Adrenal gland (tissue), 12 donors: ENCODE results near the gene BNIP3. TPM values are rescaled to one million over a fixed set of nuclear protein-coding genes. Genes with fewer than 3 reads are reported as not detected.

Experiments
- DNase-seq, 7 donors: peaks; one replicate each; pipeline ENCODE4 v3.0.0-alpha.2; 2019 to 2020
- H3K27ac ChIP-seq, 5 donors: fragments of 200-600 bp; sonication (generic) in 4 of 5; 1 replicate in 3 of 5; 2 replicates in 2 of 5; pipeline versions ENCODE4 v1.5.1 to v1.8.0; 2016 to 2020; ENCODE audit warnings: mild to moderate bottlenecking in 1 of 5
- H3K27me3 ChIP-seq: fragments of 200-600 bp; 2 replicates; pipeline ENCODE4 v1.8.0; 2021
- H3K36me3 ChIP-seq, 2 donors: fragments of 200-600 bp; replicated peaks in 1 of 2; 1 replicate in 1 of 2; 2 replicates in 1 of 2; pipeline versions ENCODE4 v1.5.1 to v1.8.0; 2018 to 2022
- H3K4me1 ChIP-seq, 2 donors: fragments of 200-600 bp; replicated peaks in 1 of 2; 1 replicate in 1 of 2; 2 replicates in 1 of 2; pipeline versions ENCODE4 v1.5.1 to v1.8.0; 2018 to 2021
- H3K4me3 ChIP-seq, 4 donors: fragments of 200-600 bp; sonication (generic) in 3 of 4; one replicate each; pipeline ENCODE4 v1.5.1; 2016 to 2018
- H3K9me3 ChIP-seq, 3 donors: fragments of 200-600 bp; sonication (generic) in 1 of 3; replicated peaks in 1 of 3; 1 replicate in 2 of 3; 2 replicates in 1 of 3; pipeline versions ENCODE4 v1.5.1 to v1.8.0; 2016 to 2021
- CTCF ChIP-seq, 6 experiments: fragments of 450-650 bp in 4 of 6; fragments of 200-600 bp in 2 of 6; sonication (generic) in 1 of 6; IDR thresholded peaks; 1 replicate in 5 of 6; 2 replicates in 1 of 6; pipeline versions ENCODE4 v1.5.1 to v1.8.0; 2016 to 2021; ENCODE audit warnings: antibody characterized with exemption in 6 of 6, mild to moderate bottlenecking in 2 of 6, moderate library complexity in 1 of 6
- POLR2A ChIP-seq, 2 donors: fragments of 450-650 bp; IDR thresholded peaks; one replicate each; pipeline ENCODE4 v1.6.1; 2017; ENCODE audit warnings: antibody characterized with exemption in 2 of 2, mild to moderate bottlenecking in 2 of 2, moderate library complexity in 1 of 2
- WGBS, 4 donors: extraction: QIAGEN DNeasy Blood & Tissue Kit in 2 of 4; methylation state at CpG; one replicate each; pipeline versions ENCODE4 v1.1.5 to v1.1.7; 2013 to 2017; 5-methylcytosine and 5-hydroxymethylcytosine counted together
- intact Hi-C, 2 donors: fragments of 100-400 bp; cut with DNase I; formaldehyde crosslinking; loops; one replicate each; pipeline versions ENCODE4 v1.14.1 to v1.15.0; 2022 to 2023
- polyA plus RNA-seq, 3 donors: library from polyadenylated mRNA; stranded (reverse); fragments of 200-250 nt in 2 of 3; fragments of 350-450 nt in 1 of 3; fragmentation: Illumina TruSeq in 1 of 3; extraction: RNeasy Lipid Tissue Mini Kit (QIAGEN cat#74804) in 1 of 3; gene quantifications; one replicate each; pipeline ENCODE4 v1.2.3, GENCODE V29; 2013 to 2014
- total RNA-seq, 9 donors: library from RNA; depleted of rRNA in 4 of 9; stranded (reverse); fragments of >200 nt in 4 of 9; fragments of 120-200 nt in 1 of 9; fragmentation: NEBNext Ultra II Directional in 1 of 9; extraction: Animal tissue kit (Norgen Biotek cat#: 25700) in 1 of 9; gene quantifications; one replicate each; pipeline versions ENCODE4 v1.1.0 to v1.2.4, GENCODE V29; 2013 to 2023
- donor health status: healthy with polysubstance abuse.
- donor health status: Bipolar disorder and iron deficiency.
- donor health status: DM: yes; HTN: yes; CAD: no.
- donor health status: DM: no; HTN: no; CAD: no.
- donor health status: DM: no; HTN: no; CAD: no.
- donor health status: DM: yes; HTN: yes; CAD: no.

The BNIP3 gene
- total and polyA plus RNA-seq, 12 donors, result 14.2 to 132 (median 76.4) TPM

DNA sequence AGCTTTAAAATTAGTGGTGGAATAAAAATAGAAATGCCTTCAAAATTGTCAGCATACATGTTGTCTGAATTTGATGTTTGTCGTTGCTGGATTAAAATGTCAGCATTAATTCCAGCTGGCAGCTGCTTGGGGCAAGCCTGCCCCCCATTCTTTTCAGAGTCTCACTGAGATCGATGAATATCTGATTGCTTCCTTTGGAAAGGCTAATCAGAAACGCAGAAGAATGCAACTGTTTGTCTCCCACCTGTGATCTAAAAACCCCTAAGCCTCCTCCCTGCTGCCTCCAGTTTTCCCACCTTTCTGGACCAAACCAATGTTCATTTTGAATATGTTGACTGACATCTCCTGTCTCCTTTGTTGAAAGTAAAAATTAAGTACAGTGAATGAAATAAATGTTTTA lies 27.9 kb upstream of the BNIP3 start:
- Histone ChIP-seq H3K27ac (no peak overlapping the region), H3K4me1 (no peaks in the 10 kb centered on the region), H3K36me3 (no peaks in the 10 kb centered on the region), H3K27me3 (no peaks in the 10 kb centered on the region), H3K4me3 (no peak overlapping the region), H3K9me3 (no peaks in the 10 kb centered on the region)
- intact Hi-C loops, result no loop called here
- TF ChIP-seq POLR2A (IDR thresholded peaks at IDR 0.05), result no peak
- TF ChIP-seq CTCF (IDR thresholded peaks at IDR 0.05), result no peak
- WGBS, 4 donors, result 51 to 67% (median 59%) methylated on average over 3 of the region's 3 CpGs
- no peak for DNase-seq

- H3K9me3 ChIP-seq, result no peaks in the 10 kb centered on the region
- no peak for DNase-seq
- H3K27me3 ChIP-seq, result no peaks in the 10 kb centered on the region
- WGBS, 4 donors, result 91 to 96% (median 93%) methylated on average over 10 of the region's 10 CpGs
- intact Hi-C loops, result no loop called here
- TF ChIP-seq POLR2A (IDR thresholded peaks at IDR 0.05), result no peak
- TF ChIP-seq CTCF (IDR thresholded peaks at IDR 0.05), result no peak
- no peak overlapping the region for H3K4me3 ChIP-seq
- no peaks in the 10 kb centered on the region for H3K36me3 ChIP-seq
- H3K27ac ChIP-seq, result no peak overlapping the region
- no peaks in the 10 kb centered on the region for H3K4me1 ChIP-seq
These were observed 26.0 kb upstream of the BNIP3 start for GRCh38 chr10:132007681-132008080.

- Histone ChIP-seq H3K36me3 (no peaks in the 10 kb centered on the region), H3K27ac (no peak overlapping the region), H3K4me1 (no peaks in the 10 kb centered on the region), H3K27me3 (no peaks in the 10 kb centered on the region), H3K9me3 (no peaks in the 10 kb centered on the region), H3K4me3 (no peak overlapping the region)
- no peak for TF ChIP-seq CTCF (IDR thresholded peaks at IDR 0.05)
- TF ChIP-seq POLR2A (IDR thresholded peaks at IDR 0.05), result no peak
- intact Hi-C loops, result no loop called here
- WGBS, 4 donors, result 86 to 98% (median 91%) methylated on average over 4 of the region's 4 CpGs
- no peak for DNase-seq
These were observed 25.2 kb upstream of the BNIP3 start for GRCh38 chr10:132006966-132007365.

DNA sequence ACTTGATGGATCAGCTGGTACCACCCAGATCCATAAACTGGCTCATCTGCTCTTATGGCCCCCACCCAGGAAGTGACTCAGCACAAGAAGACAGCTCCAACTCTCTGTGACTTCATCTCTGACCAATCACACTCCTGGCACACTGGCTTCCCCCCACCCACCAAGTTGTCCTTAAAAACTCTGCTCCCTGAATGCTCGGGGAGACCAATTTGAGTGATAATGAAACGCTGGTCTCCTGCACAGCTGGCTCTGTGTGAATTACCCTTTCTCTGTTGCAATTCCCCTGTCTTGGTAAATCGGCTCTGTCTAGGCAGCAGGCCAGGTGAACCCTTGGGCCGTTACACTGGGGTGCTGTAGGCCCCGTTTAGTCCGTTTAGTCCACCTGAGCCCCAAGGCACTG lies 23.4 kb upstream of the BNIP3 start:
- intact Hi-C loops, result no loop called here
- 90 to 100% (median 93%) methylated on average over 5 to 6 of the region's 6 CpGs for WGBS, 4 donors

More for the DNA sequence above, 23.4 kb upstream of the BNIP3 start:
- no peaks in the 10 kb centered on the region for H3K9me3 ChIP-seq
- H3K36me3 ChIP-seq, result no peaks in the 10 kb centered on the region
- no peak for TF ChIP-seq CTCF (IDR thresholded peaks at IDR 0.05)
- TF ChIP-seq POLR2A (IDR thresholded peaks at IDR 0.05), result no peak
- H3K4me1 ChIP-seq, result no peaks in the 10 kb centered on the region
- no peak overlapping the region for H3K27ac ChIP-seq
- no peak overlapping the region for H3K4me3 ChIP-seq
- DNase-seq, result no peak
- H3K27me3 ChIP-seq, result no peaks in the 10 kb centered on the region
